Transverse colon (tissue), 4 donors: Measurements from ENCODE around the gene WDR83.

Experiments
- CTCF ChIP-seq, 5 experiments: fragments of 200-600 bp in 3 of 5; fragments of 450-650 bp in 2 of 5; sonication (generic) in 3 of 5; IDR thresholded peaks; 1 replicate in 2 of 5; 2 replicates in 3 of 5; pipeline ENCODE4 v1.5.1; 2016 to 2017; ENCODE audit warnings: antibody characterized with exemption in 5 of 5, inconsistent platforms in 3 of 5, mild to moderate bottlenecking in 2 of 5, moderate library complexity in 1 of 5
- EP300 ChIP-seq: sonication (generic); formaldehyde crosslinking; IDR thresholded peaks from one replicate; pipeline ENCODE4 v1.6.1; 2017; ENCODE audit warnings: antibody characterized with exemption, low read depth
- POLR2A ChIP-seq: fragments of 450-650 bp; IDR thresholded peaks from one replicate; pipeline ENCODE4 v1.6.1; 2016; ENCODE audit warnings: antibody characterized with exemption, mild to moderate bottlenecking, moderate library complexity
- POLR2AphosphoS5 ChIP-seq, 3 donors: sonication (generic); formaldehyde crosslinking; IDR thresholded peaks; one replicate each; pipeline ENCODE4 v1.6.1; 2016; ENCODE audit warnings: antibody characterized with exemption in 3 of 3

GRCh38 chr19:12617646-12618045 lies 49.0 kb upstream of the WDR83 start:
- no peak for TF ChIP-seq EP300
- no peak for TF ChIP-seq CTCF (IDR thresholded peaks at IDR 0.05)
- TF ChIP-seq POLR2AphosphoS5 (IDR thresholded peaks at IDR 0.05), result no peak
- no peak for TF ChIP-seq POLR2A
